Brain microvascular endothelial cell (primary cell): Measurements from ENCODE around the gene SRCIN1.
"Not testable (repeated sequence)": the region's sequence is repeated elsewhere in the genome, so short reads cannot be mapped to it uniquely, and the experiment has no call there.

Experiments used
- DNase-seq: peaks from one replicate; pipeline ENCODE4 v3.0.0-alpha.2; 2020
- H3K27ac ChIP-seq: fragments of 250-450 bp; sonication (Bioruptor Pico); 2 replicates; pipeline ENCODE4 v1.5.1; 2020; ENCODE audit warnings: mild to moderate bottlenecking, moderate library complexity
- H3K27me3 ChIP-seq: fragments of 250-450 bp; sonication (Bioruptor Pico); replicated peaks from 2 replicates; pipeline ENCODE4 v1.5.1; 2020; ENCODE audit warnings: mild to moderate bottlenecking
- H3K36me3 ChIP-seq: fragments of 250-450 bp; sonication (Bioruptor Pico); replicated peaks from 2 replicates; pipeline ENCODE4 v1.5.1; 2020; ENCODE audit warnings: mild to moderate bottlenecking
- H3K4me3 ChIP-seq: 2 replicates; pipeline ENCODE4 v1.5.1; 2011; ENCODE audit warnings: low read depth, mild to moderate bottlenecking, control low read depth, low read length, moderate library complexity
- in situ Hi-C: cut with HindIII; loops from 2 replicates; pipeline ENCODE4 v1.10.0; 2017; ENCODE audit warnings: low sequenced_read_pairs, low pct_ligation_motif_present
- TF ChIP-seq, protein P1 (sequence below): IDR thresholded peaks from 2 replicates; pipeline ENCODE4 v1.5.1; 2011; ENCODE audit warnings: low read depth, mild to moderate bottlenecking, moderate library complexity, low read length, control low read depth, inconsistent platforms; ENCODE audit errors: missing control alignments

SRCIN1 gene, protein sequence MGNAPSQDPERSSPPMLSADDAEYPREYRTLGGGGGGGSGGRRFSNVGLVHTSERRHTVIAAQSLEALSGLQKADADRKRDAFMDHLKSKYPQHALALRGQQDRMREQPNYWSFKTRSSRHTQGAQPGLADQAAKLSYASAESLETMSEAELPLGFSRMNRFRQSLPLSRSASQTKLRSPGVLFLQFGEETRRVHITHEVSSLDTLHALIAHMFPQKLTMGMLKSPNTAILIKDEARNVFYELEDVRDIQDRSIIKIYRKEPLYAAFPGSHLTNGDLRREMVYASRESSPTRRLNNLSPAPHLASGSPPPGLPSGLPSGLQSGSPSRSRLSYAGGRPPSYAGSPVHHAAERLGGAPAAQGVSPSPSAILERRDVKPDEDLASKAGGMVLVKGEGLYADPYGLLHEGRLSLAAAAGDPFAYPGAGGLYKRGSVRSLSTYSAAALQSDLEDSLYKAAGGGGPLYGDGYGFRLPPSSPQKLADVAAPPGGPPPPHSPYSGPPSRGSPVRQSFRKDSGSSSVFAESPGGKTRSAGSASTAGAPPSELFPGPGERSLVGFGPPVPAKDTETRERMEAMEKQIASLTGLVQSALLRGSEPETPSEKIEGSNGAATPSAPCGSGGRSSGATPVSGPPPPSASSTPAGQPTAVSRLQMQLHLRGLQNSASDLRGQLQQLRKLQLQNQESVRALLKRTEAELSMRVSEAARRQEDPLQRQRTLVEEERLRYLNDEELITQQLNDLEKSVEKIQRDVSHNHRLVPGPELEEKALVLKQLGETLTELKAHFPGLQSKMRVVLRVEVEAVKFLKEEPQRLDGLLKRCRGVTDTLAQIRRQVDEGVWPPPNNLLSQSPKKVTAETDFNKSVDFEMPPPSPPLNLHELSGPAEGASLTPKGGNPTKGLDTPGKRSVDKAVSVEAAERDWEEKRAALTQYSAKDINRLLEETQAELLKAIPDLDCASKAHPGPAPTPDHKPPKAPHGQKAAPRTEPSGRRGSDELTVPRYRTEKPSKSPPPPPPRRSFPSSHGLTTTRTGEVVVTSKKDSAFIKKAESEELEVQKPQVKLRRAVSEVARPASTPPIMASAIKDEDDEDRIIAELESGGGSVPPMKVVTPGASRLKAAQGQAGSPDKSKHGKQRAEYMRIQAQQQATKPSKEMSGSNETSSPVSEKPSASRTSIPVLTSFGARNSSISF

DNA sequence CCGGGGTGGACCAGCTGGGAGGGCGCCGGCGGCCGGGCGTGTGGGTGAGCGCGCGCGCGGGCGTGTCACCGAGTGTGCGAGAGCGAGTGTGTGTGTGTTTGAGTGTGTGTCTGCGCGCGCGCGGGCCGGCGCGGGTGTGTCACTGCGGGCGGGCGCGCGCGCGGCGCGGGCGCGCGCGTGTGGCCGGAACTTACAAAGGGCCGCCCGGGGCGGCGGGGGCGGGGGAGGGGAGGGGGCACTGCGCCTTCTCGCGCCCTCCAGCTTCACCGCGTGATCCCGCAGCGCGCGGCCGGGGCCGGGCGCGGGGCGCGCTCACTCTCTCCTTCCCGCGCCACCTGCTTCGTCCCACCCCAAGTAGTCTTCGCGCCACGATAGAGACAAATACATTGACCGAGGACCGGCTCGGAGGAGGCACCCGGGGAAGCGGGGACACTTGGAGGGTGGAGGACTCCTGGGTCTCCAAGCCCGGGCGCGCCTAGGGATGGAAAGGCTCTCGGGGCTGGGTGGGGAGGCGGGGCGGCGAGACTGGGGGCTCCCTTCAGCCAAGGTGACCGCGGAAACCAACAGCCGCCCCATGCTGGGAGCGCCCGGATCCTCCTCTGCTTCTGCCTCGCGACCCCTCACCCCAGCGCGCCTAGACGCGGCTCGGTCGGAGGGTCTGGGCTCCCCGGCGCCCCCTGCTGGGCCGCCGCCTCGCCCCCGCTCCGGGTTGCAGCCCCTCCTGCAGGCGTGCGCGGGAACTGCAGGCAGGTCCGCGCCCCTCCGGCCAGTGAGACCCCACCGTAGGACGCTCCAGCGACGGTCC, at the start of gene SRCIN1:
SRCIN1 (minus strand) TSS at position 112 of the 805 bp plus-strand sequence. CDS start 247 bp downstream, outside the sequence.
- Histone ChIP-seq H3K27me3 (peaks cover 67% of the 10 kb centered on the region), H3K36me3 (no peaks in the 10 kb centered on the region), H3K4me3 (peak within 1 kb of the TSS; percentile 37), H3K27ac (no peak within 1 kb of the TSS)
- TF ChIP-seq, protein P1, sequence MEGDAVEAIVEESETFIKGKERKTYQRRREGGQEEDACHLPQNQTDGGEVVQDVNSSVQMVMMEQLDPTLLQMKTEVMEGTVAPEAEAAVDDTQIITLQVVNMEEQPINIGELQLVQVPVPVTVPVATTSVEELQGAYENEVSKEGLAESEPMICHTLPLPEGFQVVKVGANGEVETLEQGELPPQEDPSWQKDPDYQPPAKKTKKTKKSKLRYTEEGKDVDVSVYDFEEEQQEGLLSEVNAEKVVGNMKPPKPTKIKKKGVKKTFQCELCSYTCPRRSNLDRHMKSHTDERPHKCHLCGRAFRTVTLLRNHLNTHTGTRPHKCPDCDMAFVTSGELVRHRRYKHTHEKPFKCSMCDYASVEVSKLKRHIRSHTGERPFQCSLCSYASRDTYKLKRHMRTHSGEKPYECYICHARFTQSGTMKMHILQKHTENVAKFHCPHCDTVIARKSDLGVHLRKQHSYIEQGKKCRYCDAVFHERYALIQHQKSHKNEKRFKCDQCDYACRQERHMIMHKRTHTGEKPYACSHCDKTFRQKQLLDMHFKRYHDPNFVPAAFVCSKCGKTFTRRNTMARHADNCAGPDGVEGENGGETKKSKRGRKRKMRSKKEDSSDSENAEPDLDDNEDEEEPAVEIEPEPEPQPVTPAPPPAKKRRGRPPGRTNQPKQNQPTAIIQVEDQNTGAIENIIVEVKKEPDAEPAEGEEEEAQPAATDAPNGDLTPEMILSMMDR, result peak; percentile 59
- no peak for DNase-seq
- in situ Hi-C loops, result no loop called here

DNA sequence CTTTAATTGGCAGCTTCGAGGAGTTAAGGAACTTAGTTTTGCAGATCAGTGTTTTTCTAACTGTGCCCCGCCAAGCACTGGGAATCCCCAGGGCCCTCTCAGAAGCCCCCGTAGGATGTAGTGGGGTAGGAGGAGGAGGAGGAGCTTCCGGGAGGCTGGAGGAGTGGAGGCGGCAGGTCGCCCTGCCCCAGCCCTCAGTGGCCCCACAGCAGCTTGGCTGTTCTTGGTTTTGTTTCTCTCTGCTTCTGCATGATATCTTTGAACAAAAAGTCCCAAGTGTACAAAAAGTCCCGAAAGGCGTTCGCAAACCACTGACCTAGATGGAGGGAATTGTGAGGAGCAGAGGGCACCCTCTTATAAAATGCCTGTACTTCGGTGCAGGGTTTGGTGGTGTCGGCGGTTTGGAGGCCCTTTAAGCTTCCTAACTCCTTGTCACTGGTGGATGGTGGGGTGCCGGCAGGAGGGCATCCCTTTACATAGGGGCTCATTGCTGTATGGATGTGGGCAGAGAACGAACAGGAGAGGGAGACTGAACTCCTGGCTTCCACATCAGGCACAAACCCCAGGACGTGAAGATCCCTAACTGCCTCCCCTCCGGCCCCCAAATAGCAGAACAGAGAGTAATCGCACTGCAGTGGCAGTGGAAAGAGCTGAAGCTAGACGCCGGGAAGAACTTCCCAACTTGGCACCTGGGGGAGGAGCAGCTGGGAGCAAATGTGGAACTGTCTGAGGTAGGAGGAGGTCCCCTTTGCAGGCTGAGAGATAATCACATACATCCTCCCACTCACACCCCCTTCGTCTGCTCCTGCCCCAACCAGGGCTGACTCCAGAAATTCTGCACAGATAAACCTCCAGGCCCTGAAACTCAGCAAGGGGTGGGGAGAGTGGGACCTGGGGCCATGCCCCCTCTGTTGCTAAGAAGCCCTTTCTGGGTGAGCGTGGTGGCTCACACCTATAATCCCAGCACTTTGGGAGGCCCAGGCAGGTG, 49.0 kb upstream of the SRCIN1 start:
- Histone ChIP-seq H3K36me3 (no peaks in the 10 kb centered on the region), H3K27me3 (peaks cover 14% of the 10 kb centered on the region), H3K4me3 (no peak overlapping the region), H3K27ac (no peak overlapping the region)
- TF ChIP-seq, protein P1, result no peak
- no peak for DNase-seq
- in situ Hi-C loops, result no loop called here

DNA sequence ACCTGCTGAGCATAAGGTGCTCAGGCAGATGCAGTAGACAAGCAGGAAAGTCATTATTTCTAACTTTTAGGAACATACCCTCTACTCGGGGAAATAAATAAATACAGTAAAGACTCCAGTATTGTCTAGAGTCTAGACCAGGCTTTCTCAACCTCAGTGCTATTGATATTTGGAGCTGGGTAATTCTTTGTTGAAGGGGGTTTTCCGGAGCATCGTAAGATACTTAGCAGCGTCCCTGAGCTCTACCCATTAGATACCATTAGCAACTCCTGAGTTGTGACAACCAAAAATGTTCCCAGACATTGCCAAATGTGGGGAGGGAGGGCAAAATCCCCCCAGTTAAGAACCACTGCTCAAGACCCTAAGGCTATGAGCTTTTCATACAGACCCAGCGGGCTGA, 47.9 kb upstream of the SRCIN1 start:
- TF ChIP-seq, protein P1, result no peak
- no peak for DNase-seq
- no peak overlapping the region for H3K4me3 ChIP-seq
- peaks cover 14% of the 10 kb centered on the region for H3K27me3 ChIP-seq
- in situ Hi-C loops, result no loop called here
- H3K36me3 ChIP-seq, result no peaks in the 10 kb centered on the region
- no peak overlapping the region for H3K27ac ChIP-seq

DNA sequence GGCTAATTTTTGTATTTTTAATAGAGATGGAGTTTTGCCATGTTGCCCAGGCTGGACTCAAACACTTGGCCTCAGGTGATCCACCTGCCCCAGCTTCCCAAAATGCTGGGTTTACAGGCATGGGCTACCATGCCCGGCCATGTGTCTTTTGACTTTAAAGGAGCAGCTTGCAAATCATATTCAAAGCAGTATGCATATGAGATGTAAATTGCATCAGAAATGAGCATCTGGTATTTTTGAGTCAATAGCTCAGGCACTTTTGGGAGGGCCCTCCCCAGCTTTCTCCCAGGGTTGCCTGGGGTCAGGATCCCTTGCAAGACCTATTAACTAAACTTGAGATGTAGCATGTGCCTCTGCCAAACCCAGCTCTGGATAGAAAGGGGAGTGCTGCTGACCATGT, 47.5 kb upstream of the SRCIN1 start:
- in situ Hi-C loops, result no loop called here
- Histone ChIP-seq H3K4me3 (no peak overlapping the region), H3K27ac (no peak overlapping the region), H3K27me3 (peaks cover 14% of the 10 kb centered on the region), H3K36me3 (no peaks in the 10 kb centered on the region)
- TF ChIP-seq, protein P1, result no peak
- no peak for DNase-seq

DNA sequence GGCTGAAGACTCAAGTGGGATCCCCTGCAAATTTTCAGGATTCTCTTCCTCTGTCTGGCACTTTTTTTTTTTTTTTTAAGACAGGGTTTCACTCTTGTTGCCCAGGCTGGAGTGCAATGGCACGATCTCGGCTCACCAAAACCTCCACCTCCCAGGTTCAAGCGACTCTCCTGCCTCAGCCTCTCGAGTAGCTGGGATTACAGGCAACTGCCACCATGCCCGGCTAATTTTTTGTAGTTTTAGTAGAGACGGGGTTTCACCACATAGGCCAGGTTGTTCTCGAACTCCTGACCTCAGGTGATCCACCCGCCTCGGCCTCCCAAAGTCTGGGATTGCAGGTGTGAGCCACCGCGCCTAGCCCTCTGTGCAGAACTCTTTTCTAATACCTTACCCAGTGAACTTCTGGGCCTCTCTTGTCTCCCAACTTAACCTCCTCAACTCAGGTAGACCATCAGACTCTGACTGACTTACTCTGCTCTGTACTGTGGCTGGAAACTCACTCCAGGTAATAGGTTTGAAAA, 45.0 kb upstream of the SRCIN1 start:
- H3K36me3 ChIP-seq, in situ Hi-C loops, H3K27ac ChIP-seq, H3K4me3 ChIP-seq, DNase-seq: not testable (repeated sequence)
- H3K27me3 ChIP-seq, result peaks cover 14% of the 10 kb centered on the region
